ENCODE measurements around the gene CCDC183.

DNA sequence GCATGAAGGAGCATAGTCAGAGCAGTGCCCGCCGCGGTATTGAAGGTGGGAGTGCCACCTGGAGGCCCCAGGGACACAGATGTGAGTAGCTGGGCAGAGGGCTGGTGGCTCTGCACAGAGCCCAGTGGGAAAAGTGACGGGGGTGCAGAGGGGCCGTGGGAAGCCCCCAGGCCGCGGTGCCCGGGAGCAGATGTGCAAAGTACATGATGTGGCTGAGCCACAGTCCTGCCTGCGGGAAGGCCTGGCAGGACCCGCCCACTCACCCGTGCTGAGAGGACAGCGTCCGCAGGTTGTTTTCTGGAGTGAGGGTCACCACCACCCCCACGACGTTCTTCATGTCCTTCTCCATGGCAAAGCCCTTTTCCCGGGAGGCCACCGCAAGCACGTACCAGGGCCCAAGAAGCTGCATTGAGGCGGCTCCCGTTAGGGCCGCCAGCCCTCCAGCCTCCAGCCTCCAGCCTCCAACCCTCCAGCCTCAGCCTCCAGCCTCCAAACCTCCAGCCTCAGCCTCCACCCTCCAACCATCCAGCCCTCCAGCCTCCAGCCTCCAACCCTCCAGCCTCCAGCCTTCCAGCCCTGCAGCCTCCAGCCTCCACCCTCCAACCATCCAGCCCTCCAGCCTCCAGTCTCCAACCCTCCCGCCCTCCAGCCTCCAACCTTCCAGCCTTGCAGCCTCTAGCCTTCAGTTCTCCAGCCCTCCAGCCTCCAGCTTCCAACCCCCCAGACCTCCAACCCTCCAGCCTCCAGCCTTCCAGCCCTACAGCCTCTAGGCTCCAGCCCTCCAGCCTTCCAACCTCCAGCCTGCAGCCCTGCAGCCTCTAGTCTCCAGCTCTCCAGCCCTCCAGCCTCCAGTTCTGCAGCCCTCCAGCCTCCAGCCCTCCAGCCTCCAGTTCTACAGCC is 48.7 kb upstream of the CCDC183 start:
- TF ChIP-seq, protein P1, sequence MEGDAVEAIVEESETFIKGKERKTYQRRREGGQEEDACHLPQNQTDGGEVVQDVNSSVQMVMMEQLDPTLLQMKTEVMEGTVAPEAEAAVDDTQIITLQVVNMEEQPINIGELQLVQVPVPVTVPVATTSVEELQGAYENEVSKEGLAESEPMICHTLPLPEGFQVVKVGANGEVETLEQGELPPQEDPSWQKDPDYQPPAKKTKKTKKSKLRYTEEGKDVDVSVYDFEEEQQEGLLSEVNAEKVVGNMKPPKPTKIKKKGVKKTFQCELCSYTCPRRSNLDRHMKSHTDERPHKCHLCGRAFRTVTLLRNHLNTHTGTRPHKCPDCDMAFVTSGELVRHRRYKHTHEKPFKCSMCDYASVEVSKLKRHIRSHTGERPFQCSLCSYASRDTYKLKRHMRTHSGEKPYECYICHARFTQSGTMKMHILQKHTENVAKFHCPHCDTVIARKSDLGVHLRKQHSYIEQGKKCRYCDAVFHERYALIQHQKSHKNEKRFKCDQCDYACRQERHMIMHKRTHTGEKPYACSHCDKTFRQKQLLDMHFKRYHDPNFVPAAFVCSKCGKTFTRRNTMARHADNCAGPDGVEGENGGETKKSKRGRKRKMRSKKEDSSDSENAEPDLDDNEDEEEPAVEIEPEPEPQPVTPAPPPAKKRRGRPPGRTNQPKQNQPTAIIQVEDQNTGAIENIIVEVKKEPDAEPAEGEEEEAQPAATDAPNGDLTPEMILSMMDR (IDR thresholded peaks at IDR 0.05; ENCODE audit: low read length) = no peak
- TF ChIP-seq EZH2 (optimal IDR thresholded peaks at IDR 0.05; ENCODE audit: low read depth, low read length) (no peak), EZH2phosphoT487 (IDR thresholded peaks at IDR 0.05; ENCODE audit: low read length) (no peak)
